OCI-LY3 (cell line): Measurements from ENCODE around the gene UGT1A3.

Experiments used
- H2AFZ ChIP-seq: fragments of 200-600, 300-600 bp; shearing (Covaris generic); 2 replicates; pipeline ENCODE4 v1.6.0; 2014; ENCODE audit warnings: antibody characterized with exemption, low read depth, low read length
- H3K27ac ChIP-seq: fragments of 200-600, 300-600 bp; sonication (generic); 2 replicates; pipeline ENCODE4 v1.5.1; 2014; ENCODE audit warnings: mild to moderate bottlenecking, low read length, moderate library complexity, mixed read lengths
- H3K27me3 ChIP-seq: fragments of 200-600, 300-600 bp; sonication (generic); 2 replicates; pipeline ENCODE4 v1.6.1; 2014; ENCODE audit warnings: low read depth, low read length, mixed read lengths
- H3K36me3 ChIP-seq: fragments of 200-600, 300-600 bp; sonication (generic); replicated peaks from 2 replicates; pipeline ENCODE3; 2014; ENCODE audit warnings: low read depth, low read length, mixed read lengths
- H3K4me1 ChIP-seq: fragments of 300-600, 200-600 bp; sonication (generic); 2 replicates; pipeline ENCODE4 v1.6.1; 2014; ENCODE audit warnings: low read length, mixed read lengths
- H3K4me2 ChIP-seq: fragments of 200-600, 300-600 bp; sonication (generic); 2 replicates; pipeline ENCODE4 v1.6.1; 2014; ENCODE audit warnings: low read length, mixed read lengths
- H3K4me3 ChIP-seq: fragments of 300-600, 200-600 bp; sonication (generic); 2 replicates; pipeline ENCODE4 v1.5.1; 2014; ENCODE audit warnings: antibody characterized with exemption, mild to moderate bottlenecking, low read length, moderate library complexity
- H3K79me2 ChIP-seq: fragments of 300-600, 200-600 bp; shearing (Covaris generic); 2 replicates; pipeline ENCODE4 v1.6.1; 2014; ENCODE audit warnings: mild to moderate bottlenecking, low read length, mixed read lengths
- H3K9ac ChIP-seq: fragments of 300-600, 200-600 bp; shearing (Covaris generic); 2 replicates; pipeline ENCODE4 v1.6.0; 2014; ENCODE audit warnings: mild to moderate bottlenecking, low read length, moderate library complexity
- H3K9me3 ChIP-seq: fragments of 200-600, 300-600 bp; shearing (Covaris generic); 2 replicates; pipeline ENCODE4 v1.6.1; 2014; ENCODE audit warnings: low read length, mixed read lengths; ENCODE audit not compliant: insufficient read depth
- H4K20me1 ChIP-seq: fragments of 200-600, 300-600 bp; sonication (generic); 2 replicates; pipeline ENCODE4 v1.6.1; 2016; ENCODE audit warnings: low read length, mixed read lengths; ENCODE audit not compliant: insufficient read depth
- CTCF ChIP-seq: fragments of 200-600, 300-600 bp; sonication (generic); IDR thresholded peaks from 2 replicates; pipeline ENCODE4 v1.5.1; 2014; ENCODE audit warnings: antibody characterized with exemption, low read length, low read depth
- EZH2phosphoT487 ChIP-seq: fragments of 200-600 bp; shearing (Covaris generic); IDR thresholded peaks from 2 replicates; pipeline ENCODE4 v1.6.1; 2018; ENCODE audit warnings: antibody characterized with exemption, mixed run types, low read depth

Gene UGT1A3

GRCh38 chr2:233760043-233760442 is 31.2 kb downstream of the UGT1A3 start, which contains the start of gene UGT1A1:
UGT1A1 (plus strand) TSS chr2:233760270; CDS start chr2:233760288, 18 bp downstream.
- Histone ChIP-seq H4K20me1 (no peaks in the 10 kb centered on the region), H2AFZ (no peak within 1 kb of the TSS), H3K79me2 (no peaks in the 10 kb centered on the region)

GRCh38 chr2:233761040-233761769 is 32.4 kb downstream of the UGT1A3 start:
- Histone ChIP-seq H3K9ac (no peak overlapping the region), H3K4me1 (no peaks in the 10 kb centered on the region), H3K27ac (no peak overlapping the region), H4K20me1 (no peaks in the 10 kb centered on the region), H3K36me3 (no peaks in the 10 kb centered on the region), H3K4me3 (no peak overlapping the region), H3K9me3 (no peaks in the 10 kb centered on the region), H2AFZ (no peak overlapping the region), H3K27me3 (peaks cover 11% of the 10 kb centered on the region; the same call in 1 of the 2 replicates), H3K79me2 (no peaks in the 10 kb centered on the region), H3K4me2 (no peak overlapping the region)
- TF ChIP-seq EZH2phosphoT487 (no peak), CTCF (no peak)

More at GRCh38 chr2:233760043-233760442, 31.2 kb downstream of the UGT1A3 start, which contains the start of gene UGT1A1:
- Histone ChIP-seq H3K4me1 (no peaks in the 10 kb centered on the region), H3K4me3 (no peak within 1 kb of the TSS), H3K27ac (no peak within 1 kb of the TSS), H3K9ac (no peak within 1 kb of the TSS), H3K4me2 (no peak within 1 kb of the TSS), H3K27me3 (peaks cover 11% of the 10 kb centered on the region; the same call in 1 of the 2 replicates), H3K9me3 (no peaks in the 10 kb centered on the region), H3K36me3 (no peaks in the 10 kb centered on the region)
- no peak for TF ChIP-seq CTCF

- H2AFZ ChIP-seq: no peak overlapping the region
- peaks cover 11% of the 10 kb centered on the region; the same call in 1 of the 2 replicates for H3K27me3 ChIP-seq
- H3K9me3 ChIP-seq: no peaks in the 10 kb centered on the region
- no peaks in the 10 kb centered on the region for H3K4me1 ChIP-seq
- H4K20me1 ChIP-seq: no peaks in the 10 kb centered on the region
- no peaks in the 10 kb centered on the region for H3K79me2 ChIP-seq
- no peak overlapping the region for H3K27ac ChIP-seq
- no peaks in the 10 kb centered on the region for H3K36me3 ChIP-seq
- no peak overlapping the region for H3K9ac ChIP-seq
- no peak overlapping the region for H3K4me2 ChIP-seq
- TF ChIP-seq CTCF: no peak
- TF ChIP-seq EZH2phosphoT487: no peak
- no peak overlapping the region for H3K4me3 ChIP-seq
These were observed 35.4 kb downstream of the UGT1A3 start for GRCh38 chr2:233764264-233764663.

GRCh38 chr2:233764761-233765160 is 35.9 kb downstream of the UGT1A3 start:
- H3K79me2 ChIP-seq: no peaks in the 10 kb centered on the region
- no peaks in the 10 kb centered on the region for H3K4me1 ChIP-seq
- no peak overlapping the region for H3K27ac ChIP-seq
- H3K36me3 ChIP-seq: no peaks in the 10 kb centered on the region
- TF ChIP-seq CTCF: no peak
- H2AFZ ChIP-seq: no peak overlapping the region
- peaks cover 11% of the 10 kb centered on the region; the same call in 1 of the 2 replicates for H3K27me3 ChIP-seq
- H3K9me3 ChIP-seq: no peaks in the 10 kb centered on the region
- H3K9ac ChIP-seq: no peak overlapping the region
- H4K20me1 ChIP-seq: no peaks in the 10 kb centered on the region
- H3K4me3 ChIP-seq: no peak overlapping the region
- no peak overlapping the region for H3K4me2 ChIP-seq
